HG02610 (cell line): ENCODE results near the gene CCT7.
A peak's percentile ranks its signal among the peaks of the same experiment; 100 is the strongest.

Experiments
- ATAC-seq: cut with Tn5 transposase; IDR thresholded peaks from one replicate; pipeline ENCODE4 v1.9.1; 2021; ENCODE audit warnings: mild to moderate bottlenecking, moderate library complexity; ENCODE audit not compliant: unreplicated experiment

CCT7 gene

GRCh38 chr2:73225513-73226360, 8.4 kb upstream of the CCT7 start:
- ATAC-seq: no peak

GRCh38 chr2:73227086-73227485, 7.0 kb upstream of the CCT7 start:
- ATAC-seq: no peak

GRCh38 chr2:73228631-73229030, 5.5 kb upstream of the CCT7 start:
- no peak for ATAC-seq

GRCh38 chr2:73232403-73233153, 1.5 kb upstream of the CCT7 start:
- ATAC-seq: no peak

- peak; percentile 93 for ATAC-seq
Observed at GRCh38 chr2:73233154-73233931, 765 bp upstream of the CCT7 start, which contains the start of gene PRADC1. PRADC1 (minus strand) TSS chr2:73233239; CDS start chr2:73233160, 79 bp downstream.

GRCh38 chr2:73235315-73236028, 1.4 kb downstream of the CCT7 start:
- ATAC-seq: no peak

- ATAC-seq: no peak
Observed at GRCh38 chr2:73237168-73237567, 3.1 kb downstream of the CCT7 start.

- no peak for ATAC-seq
Observed at GRCh38 chr2:73238149-73238548, 4.0 kb downstream of the CCT7 start.

- ATAC-seq: no peak
Observed at GRCh38 chr2:73238976-73239375, 4.9 kb downstream of the CCT7 start.

- ATAC-seq: no peak
Observed at GRCh38 chr2:73239776-73240175, 5.7 kb downstream of the CCT7 start.

- ATAC-seq: no peak
Observed at GRCh38 chr2:73243884-73244570, 9.9 kb downstream of the CCT7 start.

- ATAC-seq: no peak
Observed at GRCh38 chr2:73244580-73244979, 10.5 kb downstream of the CCT7 start.

- ATAC-seq: no peak
Observed at GRCh38 chr2:73246850-73247249, 12.7 kb downstream of the CCT7 start.

- no peak for ATAC-seq
Observed at GRCh38 chr2:73249636-73250035, 15.5 kb downstream of the CCT7 start.

- no peak for ATAC-seq
Observed at GRCh38 chr2:73250872-73251846, 17.1 kb downstream of the CCT7 start.

GRCh38 chr2:73252238-73253027, 18.3 kb downstream of the CCT7 start:
- no peak for ATAC-seq

- no peak for ATAC-seq
Observed at GRCh38 chr2:73253400-73253799, 19.3 kb downstream of the CCT7 start.

GRCh38 chr2:73253901-73254300, 19.8 kb downstream of the CCT7 start:
- no peak for ATAC-seq
